ENCODE results near the gene TRNP1.

TRNP1 gene

DNA sequence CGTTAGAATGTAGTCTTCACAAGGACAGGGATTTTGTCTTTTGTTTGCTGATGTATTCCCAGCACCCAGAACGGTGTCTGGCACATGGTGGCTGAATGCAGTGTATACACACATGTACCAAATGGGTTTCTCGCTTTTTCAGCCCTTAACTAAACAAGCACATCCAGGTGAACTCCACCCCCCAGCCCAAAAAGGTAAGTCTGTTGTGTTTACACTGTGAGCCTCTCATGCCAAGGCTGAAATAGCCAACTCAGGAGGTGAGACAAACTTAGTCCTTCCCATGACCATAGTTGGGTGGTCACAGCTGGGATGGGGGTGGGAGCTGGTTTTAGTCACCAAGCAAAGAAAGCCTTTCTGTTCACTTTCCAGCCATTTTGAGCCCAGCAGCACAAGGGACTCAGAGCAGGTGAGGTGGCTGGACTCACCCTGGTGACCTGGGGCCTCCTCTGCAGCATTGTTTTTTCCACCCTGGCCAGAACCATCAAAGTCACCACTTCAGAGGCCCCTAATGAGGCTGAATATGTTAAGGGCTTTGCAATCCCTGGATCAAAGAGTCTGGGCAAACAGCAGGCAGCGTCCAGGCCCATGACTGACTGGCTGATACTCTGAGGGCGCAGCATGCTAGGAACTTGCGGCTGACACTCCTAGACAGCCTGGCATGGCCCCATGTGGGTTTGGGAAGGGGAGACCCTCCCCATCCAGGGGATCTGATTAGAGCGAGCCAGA lies 10.4 kb downstream of the TRNP1 start:
- DNase-seq, result no peak

DNA sequence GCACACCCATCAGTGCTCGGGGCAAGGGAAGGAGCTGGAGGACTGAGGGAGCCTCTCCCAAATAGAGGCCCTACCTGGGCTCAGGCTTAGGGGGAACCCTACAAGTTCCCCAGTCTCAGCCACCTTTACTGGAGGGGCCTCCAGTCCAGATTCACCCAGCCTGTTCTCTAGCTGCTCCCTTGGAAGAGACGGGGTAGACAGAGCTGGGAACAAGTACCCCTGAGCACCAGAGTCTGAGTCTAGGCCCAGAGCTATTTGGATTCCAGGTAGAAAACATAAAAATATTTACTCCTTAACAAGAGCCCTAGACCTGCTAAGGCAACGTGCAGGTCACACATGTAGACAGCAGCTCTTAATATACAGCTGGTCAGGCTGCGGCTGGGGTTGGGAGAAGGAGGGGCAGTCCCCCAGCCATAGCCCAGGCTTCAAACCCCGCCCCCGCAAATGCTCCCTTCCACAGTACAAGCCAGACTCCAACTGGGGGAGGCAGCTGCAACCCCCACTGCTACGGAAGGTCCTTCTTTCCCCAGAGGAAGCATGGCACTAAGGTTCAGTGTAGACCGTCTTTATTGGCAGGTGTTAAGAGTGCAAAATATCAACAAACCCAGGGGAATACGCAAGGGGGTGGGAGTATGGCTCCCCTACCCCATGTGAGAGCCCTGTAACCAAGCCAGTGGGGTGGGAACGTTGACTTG lies 11.1 kb downstream of the TRNP1 start:
- DNase-seq, result no peak

DNA sequence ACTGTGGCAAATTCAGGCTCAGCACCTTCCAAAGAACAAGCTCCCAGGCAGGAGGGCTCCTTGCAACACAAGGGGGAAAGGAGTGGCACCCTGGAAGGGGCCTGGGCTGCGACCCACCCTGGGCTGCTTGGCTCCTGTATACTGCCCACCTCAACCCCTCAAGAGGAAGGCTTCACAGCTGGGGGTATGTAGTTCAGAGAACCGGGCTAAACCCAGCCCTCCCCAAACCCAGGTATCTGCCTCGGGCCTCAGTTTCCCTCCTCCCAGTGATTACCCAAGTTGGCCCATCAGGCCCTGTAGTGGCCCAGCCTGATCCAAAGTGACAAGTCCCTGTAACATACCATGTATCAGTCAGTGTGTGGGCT lies 11.7 kb downstream of the TRNP1 start:
- DNase-seq, result no peak

DNA sequence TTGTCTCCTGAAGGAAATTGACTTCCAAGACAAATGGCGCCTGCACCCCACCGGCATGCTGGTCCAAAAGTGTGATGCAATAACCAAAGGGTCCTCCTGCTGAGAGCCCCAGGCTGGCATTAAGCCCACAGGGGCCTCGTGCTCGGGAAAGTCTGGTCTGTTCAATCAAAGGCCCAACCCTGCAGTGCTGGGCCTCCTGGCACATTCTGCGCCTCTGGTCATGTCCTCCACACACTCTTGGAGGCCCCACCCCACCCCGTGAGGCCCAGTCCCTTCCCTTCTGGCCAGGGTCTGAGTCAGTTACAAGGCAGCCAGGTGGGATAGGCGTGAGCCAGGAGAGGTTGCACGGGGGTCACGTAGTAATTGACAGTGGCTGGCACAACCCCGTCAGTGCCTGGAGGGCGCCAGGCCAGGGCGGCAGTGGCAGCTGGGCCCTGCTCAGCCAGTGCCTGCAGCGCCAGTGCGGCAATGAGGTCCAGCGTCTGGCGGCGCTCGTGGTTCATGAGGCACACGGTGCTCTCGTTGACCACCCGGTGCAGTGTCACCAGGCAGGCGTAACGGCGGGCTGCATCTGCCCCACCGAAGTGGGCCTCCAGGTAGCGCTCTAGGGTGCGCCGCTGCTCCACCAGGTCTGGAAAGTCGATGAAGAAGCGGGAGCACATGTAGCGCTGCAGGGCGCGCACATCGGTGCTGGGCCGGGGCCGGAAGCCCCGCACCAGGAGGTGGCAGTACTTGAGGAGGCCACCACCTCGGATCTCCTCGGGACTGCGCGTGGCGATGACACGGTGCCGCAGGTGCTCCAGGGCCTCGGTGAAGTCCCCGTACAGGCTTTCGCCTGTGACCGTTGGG lies 12.4 kb downstream of the TRNP1 start:
- DNase-seq, result no peak

DNA sequence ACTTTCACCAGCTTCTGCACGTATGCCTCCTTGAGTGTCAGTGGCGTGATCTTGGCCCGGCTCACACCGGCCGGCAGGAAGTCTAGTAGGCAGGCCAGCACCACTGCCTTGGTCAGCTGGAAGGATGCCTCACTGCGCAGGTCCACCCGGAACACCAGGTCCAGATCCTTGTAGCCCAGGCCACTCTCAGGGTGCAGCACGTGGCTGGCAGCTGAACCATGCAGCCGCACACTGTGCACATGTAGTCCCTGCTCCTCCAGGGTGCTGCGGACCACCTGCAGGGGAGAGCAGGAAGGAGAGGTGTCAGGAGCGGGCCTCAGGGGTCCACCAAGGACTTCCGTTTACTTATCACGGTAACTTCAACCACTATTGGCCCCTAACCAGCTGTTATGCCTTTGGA lies 13.2 kb downstream of the TRNP1 start:
- DNase-seq, result no peak

DNA sequence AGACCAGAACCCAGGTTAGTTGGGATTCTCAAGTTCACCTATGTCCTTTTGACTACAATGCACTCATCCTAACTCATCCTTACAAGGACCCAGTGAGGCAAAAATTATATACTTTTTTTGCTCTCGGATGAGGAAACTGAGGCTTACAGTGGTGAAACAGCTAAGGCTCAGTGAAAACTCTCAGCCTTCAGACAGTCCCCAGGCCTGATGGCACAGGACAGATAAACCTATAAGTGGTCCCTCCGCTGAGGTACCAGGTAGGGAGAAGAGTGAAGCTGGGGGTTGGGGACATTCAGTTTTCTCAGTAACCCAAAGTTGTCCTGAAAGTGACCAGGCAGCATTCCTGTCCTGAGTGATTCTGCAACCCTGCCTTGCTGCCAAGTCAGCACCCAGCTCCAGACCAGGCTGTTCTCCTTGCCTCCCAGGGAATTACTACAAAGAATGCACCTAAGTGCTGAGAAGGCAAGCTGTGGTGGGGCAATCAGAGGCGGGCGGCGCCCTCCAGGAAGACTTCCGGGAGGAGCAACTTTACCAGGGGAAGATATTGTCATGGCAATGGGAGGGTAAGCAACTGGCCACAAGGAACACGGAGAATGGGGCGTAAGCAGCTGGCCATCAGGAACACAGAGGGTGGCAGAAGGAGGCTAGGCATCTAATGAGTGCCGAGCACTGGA lies 14.6 kb downstream of the TRNP1 start:
- DNase-seq, result no peak

DNA sequence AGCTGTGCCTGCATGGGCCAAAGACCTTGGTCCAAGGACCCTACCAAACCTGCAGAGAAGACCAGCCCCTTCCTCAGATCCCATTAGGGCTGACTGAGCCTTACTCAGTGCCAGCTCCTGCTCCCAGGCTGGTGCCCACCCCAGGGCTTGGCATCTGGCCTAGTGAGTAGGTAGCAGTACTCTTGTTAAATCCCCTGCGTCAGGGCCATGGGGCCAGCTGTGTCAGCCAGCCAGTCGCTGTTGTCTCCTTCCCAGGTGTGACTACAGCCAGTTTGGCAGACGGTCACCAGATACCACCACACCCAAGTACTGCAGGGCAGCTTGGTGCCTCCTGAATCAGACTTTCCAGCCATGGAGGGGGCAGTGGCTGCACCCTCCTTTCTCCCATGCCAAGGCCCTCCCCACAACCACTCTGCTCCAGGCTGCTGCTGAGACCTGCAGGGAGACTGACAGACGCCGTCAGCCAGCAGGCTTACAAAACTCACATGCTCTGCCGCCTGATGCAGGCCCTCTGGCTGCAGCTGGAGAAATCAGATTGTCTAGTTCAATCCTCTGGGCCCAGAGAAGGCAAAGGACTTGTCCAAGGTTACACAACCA lies 16.2 kb downstream of the TRNP1 start:
- no peak for DNase-seq

DNA sequence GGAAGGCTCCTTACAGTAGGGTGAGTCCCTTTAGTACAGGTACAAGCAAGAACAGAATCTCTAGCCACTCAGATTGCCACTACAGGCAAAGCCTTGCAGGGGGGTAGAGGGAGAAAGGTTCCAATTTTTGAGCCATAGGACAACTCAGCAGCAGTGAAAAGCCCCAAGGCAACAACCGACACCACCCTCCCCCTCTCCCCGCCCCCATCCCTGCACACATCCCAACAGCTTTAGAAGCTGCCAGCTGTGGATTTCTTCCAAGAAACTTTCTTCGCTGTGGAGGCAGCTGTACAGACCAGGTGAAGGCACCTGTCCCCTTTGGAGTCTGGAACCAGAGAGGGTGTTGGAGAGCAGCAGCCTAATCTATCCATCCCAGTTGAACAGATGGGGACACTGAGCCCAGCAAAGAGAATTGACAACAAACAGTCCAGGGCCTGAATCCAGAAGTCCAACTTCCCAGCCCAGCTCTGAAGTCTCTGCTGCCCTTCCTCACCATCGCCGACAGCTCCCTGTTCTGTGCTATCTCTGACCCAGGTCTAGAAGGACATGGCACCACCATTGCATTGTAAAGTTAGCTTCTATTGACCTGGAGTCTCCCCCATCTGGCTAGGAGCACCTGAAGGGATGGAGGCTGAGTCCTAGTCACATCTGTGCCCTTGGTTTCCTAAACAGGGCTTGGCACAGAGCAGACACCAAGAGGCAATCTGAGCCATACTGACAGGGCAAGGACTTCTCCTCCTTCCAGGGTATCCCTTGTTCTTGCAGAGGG lies 16.9 kb downstream of the TRNP1 start:
- no peak for DNase-seq

DNA sequence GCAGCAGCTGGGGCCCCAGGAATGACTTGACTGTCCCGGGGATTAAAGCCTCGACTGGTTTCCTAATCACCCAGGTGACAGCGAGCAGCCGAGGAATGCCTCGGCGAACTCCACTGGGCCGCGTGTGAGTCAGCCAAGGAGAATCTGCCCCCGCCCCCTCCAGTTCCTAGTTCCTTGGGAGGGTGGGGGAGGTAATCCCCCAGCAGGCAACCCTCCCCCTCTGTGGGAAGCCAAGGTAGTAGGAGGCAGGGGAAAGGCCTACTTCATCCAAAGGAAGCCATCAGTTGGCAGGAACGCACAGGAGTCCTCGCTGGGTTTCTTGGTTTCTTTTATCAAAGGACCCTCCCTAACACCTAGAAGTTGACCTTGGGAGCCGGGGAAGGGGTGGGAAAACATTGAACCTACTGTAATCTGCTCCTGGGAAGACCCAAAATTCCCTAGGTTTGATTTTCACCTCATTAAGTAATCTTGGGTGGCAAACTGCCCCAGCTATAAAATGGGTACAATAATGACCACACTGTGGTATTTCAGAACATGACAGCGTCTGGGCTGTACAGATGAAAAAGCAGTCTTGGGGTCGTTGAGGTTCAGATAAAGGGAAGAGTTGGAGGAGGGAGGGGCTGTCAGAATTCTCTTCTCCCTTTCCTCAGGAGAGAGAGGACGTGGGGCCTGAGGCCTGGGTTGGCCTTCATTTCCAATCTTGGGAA lies 17.7 kb downstream of the TRNP1 start:
- DNase-seq, result no peak

DNA sequence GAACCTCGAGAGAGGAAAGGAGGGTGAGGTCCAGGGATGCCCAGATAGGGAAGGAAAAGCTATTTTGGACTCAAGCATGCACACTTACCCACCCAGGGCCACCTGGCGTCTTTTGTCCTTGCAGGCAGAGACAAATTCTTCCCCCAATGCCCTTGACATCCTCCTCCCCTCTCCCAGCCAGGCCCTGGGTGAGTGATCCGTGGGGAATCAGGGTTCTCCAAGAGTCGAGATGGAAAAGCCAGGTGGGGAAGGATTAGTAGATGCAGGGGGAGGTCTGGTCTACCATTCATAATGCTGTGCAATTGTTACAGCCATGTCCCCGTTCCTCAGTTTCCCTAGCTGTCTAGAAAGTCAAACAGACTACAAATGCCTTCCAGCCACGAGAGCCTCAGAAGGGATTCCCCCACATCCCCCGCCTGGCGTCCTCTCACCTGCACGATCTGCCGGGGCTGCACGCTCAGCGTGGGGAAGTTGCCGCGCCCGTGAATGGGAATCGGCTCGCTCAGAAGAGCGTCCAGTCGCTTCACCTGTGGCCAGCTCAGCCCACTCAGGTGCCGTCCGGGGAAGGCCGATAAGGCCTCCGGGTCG lies 18.6 kb downstream of the TRNP1 start:
- DNase-seq, result no peak

DNA sequence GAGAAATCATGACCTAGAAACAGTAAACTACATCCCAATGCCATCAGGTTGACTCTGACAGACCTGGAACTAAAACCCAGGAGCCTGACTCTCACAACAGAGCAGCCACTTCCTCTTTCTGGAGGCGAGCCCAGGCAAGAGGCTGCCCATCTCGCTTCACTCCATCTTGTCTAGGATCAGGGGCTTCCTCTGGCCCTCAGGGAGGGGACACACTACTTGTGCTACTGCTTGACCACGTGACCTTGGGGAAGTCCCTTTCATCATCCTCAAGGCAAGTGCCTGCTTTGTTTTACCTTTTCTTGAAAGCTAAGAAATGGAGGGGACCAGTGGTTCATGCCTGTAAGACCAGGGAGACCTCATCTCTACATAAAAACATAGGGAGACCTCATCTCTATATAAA lies 21.8 kb downstream of the TRNP1 start:
- no peak for DNase-seq

DNA sequence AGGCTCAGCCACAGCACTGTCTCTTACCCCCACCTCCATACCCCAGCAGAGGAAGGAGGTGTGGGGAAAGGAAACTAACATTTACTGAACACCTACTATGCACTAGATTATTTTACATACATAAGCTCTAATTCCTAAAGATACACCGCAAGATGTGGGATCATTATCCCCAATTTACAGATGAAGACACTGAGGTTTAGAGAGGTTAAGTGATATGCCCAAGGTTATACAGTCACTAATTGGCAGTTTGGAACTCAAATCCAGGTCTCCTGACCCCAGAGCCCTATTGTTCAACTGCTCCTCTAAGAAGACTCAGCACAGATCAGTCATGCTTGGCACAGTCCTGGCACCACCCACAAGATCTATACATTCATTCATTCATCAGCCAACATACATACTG lies 22.9 kb downstream of the TRNP1 start:
- no peak for DNase-seq

DNA sequence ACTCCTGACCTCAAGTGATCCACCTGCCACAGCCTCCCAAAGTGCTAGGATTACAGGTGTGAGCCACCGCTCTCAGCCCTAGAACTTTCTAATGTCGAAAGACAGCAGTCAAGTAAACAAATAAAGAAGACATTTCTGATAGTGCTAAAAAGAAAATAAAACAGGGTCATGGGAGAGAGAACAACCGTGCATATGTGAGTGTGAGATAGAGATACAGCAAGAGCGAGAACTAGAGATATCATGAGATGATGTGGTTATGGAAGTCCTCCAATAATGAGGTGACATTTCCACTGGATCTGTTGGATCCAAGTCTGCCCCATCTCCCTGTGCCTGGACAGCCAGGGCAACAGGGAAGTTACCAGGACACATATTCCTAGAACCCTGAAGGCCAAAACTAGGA lies 23.7 kb downstream of the TRNP1 start:
- DNase-seq, result no peak

DNA sequence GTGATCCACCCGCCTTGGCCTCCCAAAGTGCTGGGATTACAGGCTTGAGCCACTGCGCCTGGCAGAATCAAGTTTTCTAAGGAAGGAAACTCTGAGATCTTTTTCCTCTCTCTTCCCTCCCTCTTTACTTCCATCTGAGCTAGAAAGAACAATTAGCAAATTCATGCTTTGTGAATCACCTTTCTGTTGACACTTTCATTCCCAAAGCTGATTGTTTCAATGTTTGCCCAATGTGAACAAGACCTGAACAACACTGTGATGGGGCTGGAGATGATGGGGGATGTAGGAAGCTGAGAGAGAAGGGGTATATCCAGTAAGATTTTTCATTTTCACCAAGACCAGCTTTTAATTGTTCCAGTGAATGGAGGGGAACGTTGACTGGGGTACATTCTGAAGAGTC lies 24.8 kb downstream of the TRNP1 start:
- no peak for DNase-seq

DNA sequence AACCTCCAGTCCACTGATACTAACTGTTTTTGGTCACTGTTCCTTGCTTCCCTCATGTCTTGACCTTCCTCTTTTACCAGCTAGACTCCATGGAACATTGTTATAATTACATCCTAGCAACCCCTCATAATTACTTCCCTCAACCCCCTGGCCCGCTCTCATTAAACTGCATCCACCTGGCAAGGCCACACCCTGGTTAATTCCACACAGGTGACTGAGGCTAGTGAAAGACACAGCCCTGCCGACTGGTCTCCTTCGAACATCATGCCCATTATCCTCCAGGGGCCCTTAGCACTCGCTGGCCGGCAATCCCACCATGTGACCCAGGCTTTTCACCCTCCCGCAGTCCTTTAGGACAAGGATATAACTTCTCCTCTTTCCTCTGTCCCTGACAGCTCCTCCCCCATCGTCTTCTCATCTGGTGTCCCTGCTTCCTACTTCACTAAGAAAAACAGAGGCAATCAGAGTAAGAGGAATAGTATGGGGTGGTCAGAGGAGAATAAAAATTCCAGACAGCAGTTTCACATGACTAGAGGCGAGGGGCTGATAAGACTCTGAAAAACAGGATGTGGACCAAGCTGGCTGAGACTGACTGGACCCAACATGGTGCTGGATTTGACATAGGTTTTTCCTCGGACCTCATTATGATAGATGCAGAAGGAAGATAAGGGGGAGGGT lies 28.0 kb downstream of the TRNP1 start:
- no peak for DNase-seq

DNA sequence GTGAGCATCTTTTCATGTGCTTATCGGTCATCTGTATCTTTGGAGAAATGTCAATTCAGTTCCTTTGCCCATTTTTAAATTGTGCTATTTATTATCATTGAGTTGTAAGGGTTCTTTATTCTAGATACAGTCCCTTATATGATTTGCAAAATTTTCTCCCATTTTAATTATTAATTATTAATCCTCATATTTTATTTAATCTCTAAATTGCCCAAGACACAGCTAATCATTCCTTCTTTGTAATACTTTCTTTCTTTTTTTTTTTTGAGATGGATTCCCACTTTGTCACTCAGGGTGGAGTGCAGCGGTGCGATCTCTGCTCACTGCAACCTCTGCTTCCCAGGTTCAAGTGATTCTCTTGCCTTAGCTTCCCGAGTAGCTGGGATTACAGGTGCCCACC lies 32.2 kb downstream of the TRNP1 start:
- no peak for DNase-seq

DNA sequence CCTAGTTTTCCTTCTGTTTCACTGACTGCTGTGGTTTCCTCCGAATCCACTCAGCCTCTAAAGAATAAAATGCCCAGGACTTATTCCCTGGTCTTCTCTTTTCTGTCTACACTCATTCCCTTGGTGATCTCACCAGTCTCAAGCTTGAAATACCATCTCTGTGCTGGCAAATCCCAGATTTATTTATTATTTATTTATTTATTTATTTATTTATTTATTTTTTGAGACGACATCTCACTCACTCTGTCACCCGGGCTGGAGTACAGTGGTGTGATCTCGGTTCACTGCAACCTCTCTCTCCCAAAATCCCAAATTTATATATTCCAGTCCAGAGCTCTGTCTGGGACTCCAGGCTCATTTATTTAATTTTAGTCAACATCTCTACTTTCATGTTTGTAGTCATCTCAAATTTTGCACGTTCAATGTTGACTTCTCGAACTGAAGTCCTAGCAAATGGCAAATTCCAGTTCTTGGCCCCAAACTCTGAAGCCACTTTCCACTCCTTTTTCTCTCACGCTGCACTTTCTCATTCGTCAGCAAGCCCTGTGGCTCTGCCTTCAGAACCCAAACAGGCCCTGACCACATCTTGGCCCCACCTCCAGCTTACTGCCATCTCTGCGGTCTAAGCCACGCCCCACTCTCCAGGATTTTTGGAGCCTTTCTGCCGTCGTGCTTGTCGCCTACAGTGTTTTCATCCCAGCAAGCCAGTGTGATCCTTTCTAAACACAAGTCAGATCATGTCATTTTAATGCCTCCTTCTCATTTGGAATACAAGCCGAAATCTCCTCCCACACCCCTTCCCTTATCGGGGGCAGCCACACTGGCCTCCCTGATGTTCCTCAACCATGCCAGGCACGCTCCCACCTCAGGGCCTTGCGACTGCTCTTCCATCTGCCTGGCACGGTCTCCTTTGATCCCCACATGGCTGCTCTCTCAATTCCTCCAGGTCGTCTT lies 33.4 kb downstream of the TRNP1 start:
- DNase-seq, result no peak

DNA sequence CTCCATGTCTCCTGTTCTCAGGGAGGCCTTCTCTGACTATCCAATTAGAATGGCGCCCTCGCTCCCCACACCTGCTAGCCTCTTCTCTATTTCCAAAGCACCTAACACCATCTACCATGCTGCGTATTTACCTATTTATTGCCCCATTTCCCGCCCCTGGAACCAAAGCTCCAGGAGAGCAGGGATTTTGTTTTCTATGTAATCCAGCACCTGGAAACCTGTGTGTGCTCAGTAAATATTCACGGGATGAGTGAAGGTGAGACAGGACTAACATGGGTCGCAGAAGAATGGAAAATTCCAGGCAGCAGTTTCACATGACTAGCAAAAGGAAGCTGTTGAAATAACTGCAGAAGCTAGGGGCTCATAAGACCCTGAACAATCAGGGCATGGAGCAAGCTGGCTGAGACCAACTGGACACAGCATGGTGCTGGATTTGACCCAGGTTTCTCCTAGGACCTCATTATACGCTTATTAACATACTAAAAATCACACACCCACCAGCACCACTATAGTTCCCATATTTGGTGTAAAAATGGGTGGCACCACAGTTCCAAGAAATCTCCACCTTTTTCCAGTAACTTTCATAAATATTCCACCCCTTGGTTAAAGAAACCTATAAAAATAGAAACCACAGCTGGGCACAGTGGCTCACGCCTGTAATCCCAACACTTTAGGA lies 34.2 kb downstream of the TRNP1 start:
- no peak for DNase-seq

DNA sequence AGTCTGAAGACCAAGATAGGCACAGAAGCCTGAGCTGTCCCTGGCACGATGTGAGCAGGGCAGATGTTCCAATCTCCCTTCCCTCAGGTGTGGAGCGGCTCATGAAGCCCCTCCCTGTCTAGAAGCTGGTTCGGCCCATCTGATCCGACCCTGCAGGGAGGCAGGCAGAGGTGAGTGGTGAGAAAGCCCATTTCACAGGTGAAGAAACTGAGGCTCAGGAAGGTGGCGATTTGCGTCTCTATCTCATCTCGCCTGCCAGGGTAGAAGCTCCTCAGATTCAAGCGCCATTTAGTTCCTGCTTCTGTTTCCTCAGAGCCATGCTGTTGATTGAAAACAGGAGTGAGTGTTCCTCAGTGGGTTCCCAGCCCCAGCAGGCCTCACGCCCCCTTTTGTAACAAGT lies 36.0 kb downstream of the TRNP1 start:
- DNase-seq, result no peak
